GM12878 (cell line): ENCODE data around the gene EBI3. TPM values are rescaled to one million over a fixed set of nuclear protein-coding genes. Genes with fewer than 3 reads are reported as not detected.

Experiments used
- BMI1 ChIP-seq: fragments of 450-650 bp; IDR thresholded peaks from 2 replicates; pipeline ENCODE4 v1.6.1; 2016; ENCODE audit warnings: mild to moderate bottlenecking, moderate library complexity, borderline replicate concordance
- HDAC2 ChIP-seq: fragments of 200-600 bp; sonication (generic); IDR thresholded peaks from 2 replicates; pipeline ENCODE4 v1.6.1; 2017
- IKZF1 ChIP-seq: fragments of 450-650 bp; conservative IDR thresholded peaks from 2 replicates; pipeline ENCODE4 v1.6.1; 2017; ENCODE audit warnings: antibody characterized with exemption, mild to moderate bottlenecking
- IRF4 ChIP-seq: IDR thresholded peaks from 2 replicates; pipeline ENCODE4 v1.6.1; 2011; ENCODE audit warnings: low read depth, low read length
- MEF2B ChIP-seq: fragments of 450-650 bp; IDR thresholded peaks from 2 replicates; pipeline ENCODE4 v1.6.1; 2018; ENCODE audit warnings: mild to moderate bottlenecking, moderate library complexity; ENCODE audit not compliant: partially characterized antibody, poor library complexity, severe bottlenecking
- MXI1 ChIP-seq: fragments of 150-350 bp; IDR thresholded peaks from 2 replicates; pipeline ENCODE4 v1.6.1; 2011; ENCODE audit warnings: low read depth, mild to moderate bottlenecking, inconsistent platforms, low read length, improper control_type of control experiment
- NFIC ChIP-seq: IDR thresholded peaks from 2 replicates; pipeline ENCODE4 v1.6.1; 2012; ENCODE audit warnings: low read depth, mild to moderate bottlenecking, inconsistent platforms, low read length, moderate library complexity
- PAX8 ChIP-seq: fragments of 450-650 bp; IDR thresholded peaks from 2 replicates; pipeline ENCODE4 v1.6.1; 2017; ENCODE audit warnings: mild to moderate bottlenecking, moderate library complexity
- RCOR1 ChIP-seq: conservative IDR thresholded peaks from 2 replicates; pipeline ENCODE4 v1.6.1; 2012; ENCODE audit warnings: low read depth, low read length, improper control_type of control experiment
- polyA plus RNA-seq, 11 experiments: library from polyadenylated mRNA; depleted of rRNA in 4 of 11; unstranded in 6 of 11; stranded (reverse) in 5 of 11; fragments of >200 nt; fragmentation: Nextera tagmentation in 4 of 11; fragmentation: Illumina TruSeq in 1 of 11; extraction: Ambion mirVana in 4 of 11; extraction: Trizol in 1 of 11; gene quantifications; 1 replicate in 1 of 11; 2 replicates in 10 of 11; pipeline versions ENCODE4 v1.2.1 to v1.2.3, GENCODE V29; 2011 to 2016; ENCODE audit warnings: inconsistent platforms in 2 of 11, missing spikeins in 2 of 11, low read depth in 1 of 11
- total RNA-seq, 4 experiments: library from RNA; depleted of rRNA in 3 of 4; stranded (reverse); fragments of >200 nt in 3 of 4; fragmentation: Illumina TruSeq in 1 of 4; extraction: Trizol in 1 of 4; gene quantifications; 2 replicates each; pipeline versions ENCODE4 v1.2.1 to v1.2.3, GENCODE V29; 2013 to 2021
- TF ChIP-seq, protein P1 (sequence below): fragments of 450-650 bp; IDR thresholded peaks from 2 replicates; pipeline ENCODE4 v1.6.1; 2017; ENCODE audit warnings: mild to moderate bottlenecking, moderate library complexity
- TF ChIP-seq, protein P2 (sequence below): fragments of 150-350 bp; IDR thresholded peaks from 2 replicates; pipeline ENCODE4 v1.6.1; 2016; ENCODE audit warnings: low read depth, low read length
- TF ChIP-seq, protein P3 (sequence below): fragments of 450-650 bp; IDR thresholded peaks from 2 replicates; pipeline ENCODE4 v1.6.1; 2017; ENCODE audit warnings: mild to moderate bottlenecking, low read depth, inconsistent platforms; ENCODE audit not compliant: poor library complexity, severe bottlenecking
- TF ChIP-seq, protein P4 (sequence below): fragments of 450-650 bp; IDR thresholded peaks from 2 replicates; pipeline ENCODE4 v1.6.1; 2018; ENCODE audit warnings: mild to moderate bottlenecking, low read depth, moderate library complexity; ENCODE audit not compliant: partially characterized antibody
- TF ChIP-seq, protein P5 (sequence below): IDR thresholded peaks from 2 replicates; pipeline ENCODE4 v1.6.1; 2012; ENCODE audit warnings: low read depth, low read length, improper control_type of control experiment

The EBI3 gene
- total and polyA plus RNA-seq, 10 of the 15 experiments (the other 5 are each of a cell fraction or from before 2014, with no cell fraction given) = 22.0 to 288 (median 186) TPM

DNA sequence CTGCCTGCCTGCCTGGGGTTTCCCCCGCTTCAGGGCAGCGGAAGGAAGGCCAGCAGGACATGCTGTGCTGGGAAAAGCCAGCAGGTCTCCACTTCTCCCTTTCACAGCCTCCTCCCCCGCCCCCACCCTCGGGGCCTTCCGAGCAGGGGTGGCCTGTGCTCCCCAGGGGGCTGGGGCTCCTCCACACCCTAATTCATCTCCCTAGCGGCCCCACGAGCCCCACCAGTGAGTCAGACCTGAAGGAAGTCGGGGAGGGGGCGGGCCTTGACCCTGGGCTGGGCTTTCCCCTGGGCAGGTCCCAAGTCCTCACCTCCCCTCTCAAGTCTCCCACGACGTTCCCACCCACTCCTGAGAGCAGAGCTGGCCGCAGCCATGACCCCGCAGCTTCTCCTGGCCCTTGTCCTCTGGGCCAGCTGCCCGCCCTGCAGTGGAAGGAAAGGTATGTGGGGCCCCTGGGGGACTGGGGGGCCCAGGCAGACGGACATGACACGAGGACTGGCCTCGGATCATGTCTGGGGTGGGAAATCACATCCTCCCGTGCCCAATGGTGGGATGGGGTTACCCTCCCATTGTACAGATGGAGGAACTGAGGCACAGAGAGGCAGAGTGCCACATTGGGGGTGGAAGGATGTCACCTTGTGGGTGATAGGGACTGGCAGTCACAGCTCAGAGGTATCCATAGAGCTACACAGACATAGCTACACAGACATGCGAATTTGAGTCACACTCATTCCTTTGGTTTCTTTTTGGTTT lies at the start of gene EBI3 (continued):
- TF ChIP-seq IRF4 (no peak), PAX8 (no peak), HDAC2 (no peak), IKZF1 (peak; percentile 98), MEF2B (peak; percentile 99), RCOR1 (0 out of 2 replicates have a peak, but pooled peaks have one; percentile 26), NFIC (peak; percentile 65; the same call in 1 of the 2 replicates), MXI1 (0 out of 2 replicates have a peak, but pooled peaks have one; percentile 31), BMI1 (no peak)
- TF ChIP-seq, protein P1, sequence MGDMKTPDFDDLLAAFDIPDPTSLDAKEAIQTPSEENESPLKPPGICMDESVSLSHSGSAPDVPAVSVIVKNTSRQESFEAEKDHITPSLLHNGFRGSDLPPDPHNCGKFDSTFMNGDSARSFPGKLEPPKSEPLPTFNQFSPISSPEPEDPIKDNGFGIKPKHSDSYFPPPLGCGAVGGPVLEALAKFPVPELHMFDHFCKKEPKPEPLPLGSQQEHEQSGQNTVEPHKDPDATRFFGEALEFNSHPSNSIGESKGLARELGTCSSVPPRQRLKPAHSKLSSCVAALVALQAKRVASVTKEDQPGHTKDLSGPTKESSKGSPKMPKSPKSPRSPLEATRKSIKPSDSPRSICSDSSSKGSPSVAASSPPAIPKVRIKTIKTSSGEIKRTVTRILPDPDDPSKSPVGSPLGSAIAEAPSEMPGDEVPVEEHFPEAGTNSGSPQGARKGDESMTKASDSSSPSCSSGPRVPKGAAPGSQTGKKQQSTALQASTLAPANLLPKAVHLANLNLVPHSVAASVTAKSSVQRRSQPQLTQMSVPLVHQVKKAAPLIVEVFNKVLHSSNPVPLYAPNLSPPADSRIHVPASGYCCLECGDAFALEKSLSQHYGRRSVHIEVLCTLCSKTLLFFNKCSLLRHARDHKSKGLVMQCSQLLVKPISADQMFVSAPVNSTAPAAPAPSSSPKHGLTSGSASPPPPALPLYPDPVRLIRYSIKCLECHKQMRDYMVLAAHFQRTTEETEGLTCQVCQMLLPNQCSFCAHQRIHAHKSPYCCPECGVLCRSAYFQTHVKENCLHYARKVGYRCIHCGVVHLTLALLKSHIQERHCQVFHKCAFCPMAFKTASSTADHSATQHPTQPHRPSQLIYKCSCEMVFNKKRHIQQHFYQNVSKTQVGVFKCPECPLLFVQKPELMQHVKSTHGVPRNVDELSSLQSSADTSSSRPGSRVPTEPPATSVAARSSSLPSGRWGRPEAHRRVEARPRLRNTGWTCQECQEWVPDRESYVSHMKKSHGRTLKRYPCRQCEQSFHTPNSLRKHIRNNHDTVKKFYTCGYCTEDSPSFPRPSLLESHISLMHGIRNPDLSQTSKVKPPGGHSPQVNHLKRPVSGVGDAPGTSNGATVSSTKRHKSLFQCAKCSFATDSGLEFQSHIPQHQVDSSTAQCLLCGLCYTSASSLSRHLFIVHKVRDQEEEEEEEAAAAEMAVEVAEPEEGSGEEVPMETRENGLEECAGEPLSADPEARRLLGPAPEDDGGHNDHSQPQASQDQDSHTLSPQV = no peak
- TF ChIP-seq, protein P2, sequence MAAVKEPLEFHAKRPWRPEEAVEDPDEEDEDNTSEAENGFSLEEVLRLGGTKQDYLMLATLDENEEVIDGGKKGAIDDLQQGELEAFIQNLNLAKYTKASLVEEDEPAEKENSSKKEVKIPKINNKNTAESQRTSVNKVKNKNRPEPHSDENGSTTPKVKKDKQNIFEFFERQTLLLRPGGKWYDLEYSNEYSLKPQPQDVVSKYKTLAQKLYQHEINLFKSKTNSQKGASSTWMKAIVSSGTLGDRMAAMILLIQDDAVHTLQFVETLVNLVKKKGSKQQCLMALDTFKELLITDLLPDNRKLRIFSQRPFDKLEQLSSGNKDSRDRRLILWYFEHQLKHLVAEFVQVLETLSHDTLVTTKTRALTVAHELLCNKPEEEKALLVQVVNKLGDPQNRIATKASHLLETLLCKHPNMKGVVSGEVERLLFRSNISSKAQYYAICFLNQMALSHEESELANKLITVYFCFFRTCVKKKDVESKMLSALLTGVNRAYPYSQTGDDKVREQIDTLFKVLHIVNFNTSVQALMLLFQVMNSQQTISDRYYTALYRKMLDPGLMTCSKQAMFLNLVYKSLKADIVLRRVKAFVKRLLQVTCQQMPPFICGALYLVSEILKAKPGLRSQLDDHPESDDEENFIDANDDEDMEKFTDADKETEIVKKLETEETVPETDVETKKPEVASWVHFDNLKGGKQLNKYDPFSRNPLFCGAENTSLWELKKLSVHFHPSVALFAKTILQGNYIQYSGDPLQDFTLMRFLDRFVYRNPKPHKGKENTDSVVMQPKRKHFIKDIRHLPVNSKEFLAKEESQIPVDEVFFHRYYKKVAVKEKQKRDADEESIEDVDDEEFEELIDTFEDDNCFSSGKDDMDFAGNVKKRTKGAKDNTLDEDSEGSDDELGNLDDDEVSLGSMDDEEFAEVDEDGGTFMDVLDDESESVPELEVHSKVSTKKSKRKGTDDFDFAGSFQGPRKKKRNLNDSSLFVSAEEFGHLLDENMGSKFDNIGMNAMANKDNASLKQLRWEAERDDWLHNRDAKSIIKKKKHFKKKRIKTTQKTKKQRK = no peak
- TF ChIP-seq, protein P3, sequence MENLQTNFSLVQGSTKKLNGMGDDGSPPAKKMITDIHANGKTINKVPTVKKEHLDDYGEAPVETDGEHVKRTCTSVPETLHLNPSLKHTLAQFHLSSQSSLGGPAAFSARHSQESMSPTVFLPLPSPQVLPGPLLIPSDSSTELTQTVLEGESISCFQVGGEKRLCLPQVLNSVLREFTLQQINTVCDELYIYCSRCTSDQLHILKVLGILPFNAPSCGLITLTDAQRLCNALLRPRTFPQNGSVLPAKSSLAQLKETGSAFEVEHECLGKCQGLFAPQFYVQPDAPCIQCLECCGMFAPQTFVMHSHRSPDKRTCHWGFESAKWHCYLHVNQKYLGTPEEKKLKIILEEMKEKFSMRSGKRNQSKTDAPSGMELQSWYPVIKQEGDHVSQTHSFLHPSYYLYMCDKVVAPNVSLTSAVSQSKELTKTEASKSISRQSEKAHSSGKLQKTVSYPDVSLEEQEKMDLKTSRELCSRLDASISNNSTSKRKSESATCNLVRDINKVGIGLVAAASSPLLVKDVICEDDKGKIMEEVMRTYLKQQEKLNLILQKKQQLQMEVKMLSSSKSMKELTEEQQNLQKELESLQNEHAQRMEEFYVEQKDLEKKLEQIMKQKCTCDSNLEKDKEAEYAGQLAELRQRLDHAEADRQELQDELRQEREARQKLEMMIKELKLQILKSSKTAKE = peak; percentile 54
- TF ChIP-seq, protein P4, sequence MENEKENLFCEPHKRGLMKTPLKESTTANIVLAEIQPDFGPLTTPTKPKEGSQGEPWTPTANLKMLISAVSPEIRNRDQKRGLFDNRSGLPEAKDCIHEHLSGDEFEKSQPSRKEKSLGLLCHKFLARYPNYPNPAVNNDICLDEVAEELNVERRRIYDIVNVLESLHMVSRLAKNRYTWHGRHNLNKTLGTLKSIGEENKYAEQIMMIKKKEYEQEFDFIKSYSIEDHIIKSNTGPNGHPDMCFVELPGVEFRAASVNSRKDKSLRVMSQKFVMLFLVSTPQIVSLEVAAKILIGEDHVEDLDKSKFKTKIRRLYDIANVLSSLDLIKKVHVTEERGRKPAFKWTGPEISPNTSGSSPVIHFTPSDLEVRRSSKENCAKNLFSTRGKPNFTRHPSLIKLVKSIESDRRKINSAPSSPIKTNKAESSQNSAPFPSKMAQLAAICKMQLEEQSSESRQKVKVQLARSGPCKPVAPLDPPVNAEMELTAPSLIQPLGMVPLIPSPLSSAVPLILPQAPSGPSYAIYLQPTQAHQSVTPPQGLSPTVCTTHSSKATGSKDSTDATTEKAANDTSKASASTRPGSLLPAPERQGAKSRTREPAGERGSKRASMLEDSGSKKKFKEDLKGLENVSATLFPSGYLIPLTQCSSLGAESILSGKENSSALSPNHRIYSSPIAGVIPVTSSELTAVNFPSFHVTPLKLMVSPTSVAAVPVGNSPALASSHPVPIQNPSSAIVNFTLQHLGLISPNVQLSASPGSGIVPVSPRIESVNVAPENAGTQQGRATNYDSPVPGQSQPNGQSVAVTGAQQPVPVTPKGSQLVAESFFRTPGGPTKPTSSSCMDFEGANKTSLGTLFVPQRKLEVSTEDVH = no peak
- TF ChIP-seq, protein P5, sequence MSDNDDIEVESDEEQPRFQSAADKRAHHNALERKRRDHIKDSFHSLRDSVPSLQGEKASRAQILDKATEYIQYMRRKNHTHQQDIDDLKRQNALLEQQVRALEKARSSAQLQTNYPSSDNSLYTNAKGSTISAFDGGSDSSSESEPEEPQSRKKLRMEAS = peak; percentile 74; the same call in 1 of the 2 replicates
